WERI-Rb-1 (cell line): ENCODE measurements around the gene NME3.

ENCODE experiments used
- DNase-seq: peaks from one replicate; pipeline ENCODE4 v3.0.0-alpha.2; 2020
- H3K27ac ChIP-seq: fragments of 250-450 bp; sonication (Bioruptor Pico); 2 replicates; pipeline ENCODE4 v1.5.1; 2020; ENCODE audit warnings: mild to moderate bottlenecking, moderate library complexity
- H3K27me3 ChIP-seq: fragments of 250-450 bp; sonication (Bioruptor Pico); 2 replicates; pipeline ENCODE4 v1.5.1; 2021; ENCODE audit warnings: mild to moderate bottlenecking, low read depth, moderate library complexity; ENCODE audit not compliant: insufficient read depth, severe bottlenecking
- H3K36me3 ChIP-seq: fragments of 250-450 bp; sonication (Bioruptor Pico); 2 replicates; pipeline ENCODE4 v1.5.1; 2020; ENCODE audit warnings: mild to moderate bottlenecking, moderate library complexity
- H3K4me3 ChIP-seq: 2 replicates; pipeline ENCODE4 v1.5.1; 2011; ENCODE audit warnings: low read depth, mild to moderate bottlenecking, control low read depth, low read length
- H3K9me3 ChIP-seq: fragments of 250-450 bp; sonication (Bioruptor Pico); 2 replicates; pipeline ENCODE4 v1.5.1; 2021; ENCODE audit warnings: mild to moderate bottlenecking, moderate library complexity; ENCODE audit not compliant: severe bottlenecking
- TF ChIP-seq, protein P1 (sequence below): IDR thresholded peaks from 2 replicates; pipeline ENCODE4 v1.5.1; 2011; ENCODE audit warnings: low read depth, mild to moderate bottlenecking, control low read depth, inconsistent platforms, low read length

Gene NME3

DNA sequence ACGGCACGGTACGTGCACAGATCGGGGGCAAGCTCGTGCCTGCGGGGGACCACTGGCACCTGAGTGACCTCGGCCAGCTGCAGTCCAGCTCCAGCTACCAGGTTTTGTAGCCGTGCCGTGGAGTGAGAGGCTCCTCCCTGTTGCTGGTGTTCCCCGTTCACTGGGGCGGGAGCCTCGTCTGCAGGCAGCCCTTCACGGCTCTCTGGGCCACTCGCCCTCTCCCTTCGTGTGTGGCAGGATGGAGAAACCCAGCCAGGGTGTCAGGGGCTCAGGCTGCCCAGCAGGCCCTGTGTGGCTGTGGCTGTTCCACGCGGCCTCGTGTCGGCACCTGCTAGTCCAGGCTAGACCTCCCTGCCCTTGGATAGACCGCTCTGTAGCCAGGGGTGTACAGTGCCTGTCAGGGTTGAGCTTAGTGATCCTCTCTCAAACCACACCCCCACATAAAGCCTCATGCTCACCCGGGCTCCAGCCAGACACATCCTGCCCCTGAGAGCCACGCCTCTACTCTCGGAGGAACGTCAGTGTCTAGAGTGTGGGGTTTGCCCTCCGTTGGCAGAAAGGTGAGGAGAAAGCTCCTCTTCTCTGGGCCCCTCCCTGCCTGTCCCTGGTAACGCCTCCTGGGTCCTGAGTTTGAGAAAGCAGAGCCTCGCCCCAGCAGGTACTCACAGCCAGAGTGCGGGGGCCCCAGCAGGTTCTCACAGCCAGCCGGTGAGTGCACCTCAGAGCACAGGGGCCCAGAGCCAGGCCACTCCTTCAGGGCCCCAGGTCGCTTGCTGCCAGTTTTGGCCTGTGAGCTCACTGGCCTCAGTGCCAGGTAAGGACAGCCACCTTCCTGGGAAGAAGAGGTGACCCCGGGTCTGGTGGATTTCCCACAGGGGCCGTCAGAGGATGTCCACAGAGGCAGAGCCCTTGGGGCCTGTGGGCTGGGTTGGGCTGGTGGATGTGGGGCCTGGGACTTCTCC, 27.7 kb downstream of the NME3 start:
- TF ChIP-seq, protein P1, sequence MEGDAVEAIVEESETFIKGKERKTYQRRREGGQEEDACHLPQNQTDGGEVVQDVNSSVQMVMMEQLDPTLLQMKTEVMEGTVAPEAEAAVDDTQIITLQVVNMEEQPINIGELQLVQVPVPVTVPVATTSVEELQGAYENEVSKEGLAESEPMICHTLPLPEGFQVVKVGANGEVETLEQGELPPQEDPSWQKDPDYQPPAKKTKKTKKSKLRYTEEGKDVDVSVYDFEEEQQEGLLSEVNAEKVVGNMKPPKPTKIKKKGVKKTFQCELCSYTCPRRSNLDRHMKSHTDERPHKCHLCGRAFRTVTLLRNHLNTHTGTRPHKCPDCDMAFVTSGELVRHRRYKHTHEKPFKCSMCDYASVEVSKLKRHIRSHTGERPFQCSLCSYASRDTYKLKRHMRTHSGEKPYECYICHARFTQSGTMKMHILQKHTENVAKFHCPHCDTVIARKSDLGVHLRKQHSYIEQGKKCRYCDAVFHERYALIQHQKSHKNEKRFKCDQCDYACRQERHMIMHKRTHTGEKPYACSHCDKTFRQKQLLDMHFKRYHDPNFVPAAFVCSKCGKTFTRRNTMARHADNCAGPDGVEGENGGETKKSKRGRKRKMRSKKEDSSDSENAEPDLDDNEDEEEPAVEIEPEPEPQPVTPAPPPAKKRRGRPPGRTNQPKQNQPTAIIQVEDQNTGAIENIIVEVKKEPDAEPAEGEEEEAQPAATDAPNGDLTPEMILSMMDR, result no peak
- no peaks in the 10 kb centered on the region for H3K27me3 ChIP-seq
- H3K27ac ChIP-seq, result no peak overlapping the region
- H3K4me3 ChIP-seq, result no peak overlapping the region
- peaks cover 35% of the 10 kb centered on the region for H3K36me3 ChIP-seq
- no peaks in the 10 kb centered on the region for H3K9me3 ChIP-seq
- DNase-seq, result no peak

DNA sequence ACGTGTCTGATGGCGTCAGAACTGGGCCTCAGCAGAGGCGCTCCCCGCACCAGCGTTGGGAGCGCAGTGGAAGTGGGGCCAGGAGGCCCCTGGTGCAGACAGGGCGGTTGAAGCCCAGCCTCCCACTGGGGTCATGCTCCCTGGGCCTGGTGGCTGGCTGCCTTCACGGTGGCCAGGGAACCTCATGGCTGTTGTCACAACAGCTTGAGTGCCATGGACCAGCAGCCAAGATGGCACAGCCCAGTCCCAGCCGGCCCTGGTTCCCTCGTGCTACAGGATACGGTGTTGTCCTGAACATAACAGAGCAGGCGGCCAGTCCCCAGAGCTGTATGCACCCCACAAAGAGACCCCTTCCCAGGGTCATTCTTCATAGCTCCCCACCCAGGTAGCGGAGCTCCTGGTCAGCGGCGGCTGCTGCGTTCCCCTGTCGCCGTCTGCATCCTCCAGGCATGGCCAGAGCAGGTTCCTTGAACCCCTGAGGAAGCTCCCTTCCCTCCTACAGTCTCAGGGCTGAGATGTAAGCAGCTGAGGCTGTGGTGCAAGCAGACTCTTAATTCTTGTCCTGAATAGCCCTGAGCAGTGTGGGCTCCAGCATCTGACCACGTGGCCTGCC, 29.7 kb downstream of the NME3 start:
- Histone ChIP-seq H3K9me3 (no peaks in the 10 kb centered on the region), H3K36me3 (peaks cover 20% of the 10 kb centered on the region), H3K27me3 (no peaks in the 10 kb centered on the region), H3K27ac (no peak overlapping the region), H3K4me3 (no peak overlapping the region)
- TF ChIP-seq, protein P1, result no peak
- DNase-seq, result no peak

DNA sequence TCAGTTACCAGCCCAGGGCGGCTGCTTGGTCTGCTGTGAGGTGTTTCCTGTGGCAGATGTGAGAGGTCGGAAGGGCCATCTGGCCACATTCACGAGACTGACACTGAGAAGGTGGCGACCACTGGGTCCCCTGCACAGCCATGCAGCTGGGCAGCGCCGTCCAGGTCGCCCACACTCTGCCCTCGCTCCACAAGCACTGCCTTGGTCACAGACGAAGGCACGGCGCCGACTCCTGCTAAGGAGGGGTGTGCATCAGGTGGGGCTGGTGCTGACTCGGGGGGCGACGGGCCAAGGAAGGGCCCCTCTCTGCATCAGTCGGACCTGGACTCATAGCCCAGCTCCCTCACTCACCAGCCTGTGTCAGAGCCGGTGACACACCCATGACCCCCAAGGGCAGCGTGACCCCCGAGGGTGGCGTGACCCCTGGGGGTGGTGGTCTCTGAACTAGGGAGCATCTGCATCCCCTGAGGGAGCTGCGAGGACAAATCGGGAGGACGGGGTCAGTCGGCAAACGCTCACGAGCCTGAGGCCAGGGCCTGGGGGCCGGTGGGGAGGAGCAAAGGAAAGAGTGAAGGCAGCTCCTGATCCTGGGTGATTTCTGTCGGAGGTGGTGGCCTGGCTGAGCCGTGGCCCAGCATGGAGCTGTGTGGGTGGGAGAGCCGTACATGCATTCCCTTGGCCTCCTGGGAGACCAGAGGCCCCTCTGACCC, 30.4 kb downstream of the NME3 start:
- peaks cover 20% of the 10 kb centered on the region for H3K36me3 ChIP-seq
- DNase-seq, result no peak
- TF ChIP-seq, protein P1, result no peak

DNA sequence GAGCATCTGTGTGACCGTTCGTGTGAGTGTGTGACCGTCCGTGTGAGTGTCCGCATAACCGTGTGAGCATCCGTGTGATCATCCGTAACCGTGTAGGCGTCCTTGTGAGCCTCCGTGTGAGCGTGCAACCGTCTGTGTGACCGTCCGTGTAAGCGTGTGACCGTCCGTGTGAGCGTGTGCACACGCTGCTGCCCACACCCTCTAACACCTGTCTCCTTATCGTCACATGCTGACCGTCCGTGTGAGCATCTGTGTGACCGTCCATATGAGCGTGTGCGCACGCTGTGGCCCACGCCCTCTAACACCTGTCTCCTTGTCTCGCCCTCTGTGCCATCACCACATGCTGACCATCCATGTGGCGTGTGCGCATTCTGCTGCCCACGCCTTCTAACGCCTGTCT, 31.1 kb downstream of the NME3 start:
- Histone ChIP-seq H3K9me3 (no peaks in the 10 kb centered on the region), H3K27ac (no peak overlapping the region), H3K27me3 (no peaks in the 10 kb centered on the region), H3K36me3 (peaks cover 20% of the 10 kb centered on the region), H3K4me3 (no peak overlapping the region)
- TF ChIP-seq, protein P1, result no peak
- DNase-seq, result no peak

More for the DNA sequence above, 30.4 kb downstream of the NME3 start:
- Histone ChIP-seq H3K27me3 (no peaks in the 10 kb centered on the region), H3K9me3 (no peaks in the 10 kb centered on the region), H3K27ac (no peak overlapping the region), H3K4me3 (no peak overlapping the region)

DNA sequence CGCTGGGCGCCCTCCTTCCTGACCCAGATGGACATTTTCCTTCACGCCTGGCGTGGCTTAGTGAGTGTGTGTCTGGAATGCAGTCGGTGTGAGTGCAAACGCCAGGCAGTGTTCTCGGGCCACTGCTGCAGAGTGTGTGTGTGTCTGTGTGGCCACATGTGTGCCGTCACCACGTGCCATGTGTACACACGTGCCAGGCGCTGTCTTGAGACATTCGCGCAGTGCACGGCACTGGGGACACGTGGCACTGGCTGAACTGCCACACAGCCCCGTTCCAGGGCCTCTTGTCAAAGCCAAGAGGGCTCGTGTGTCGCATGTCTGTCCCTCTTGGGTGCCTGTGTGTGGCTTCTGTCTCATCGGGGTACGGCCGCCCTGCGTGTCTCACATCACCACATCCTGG, 36.5 kb downstream of the NME3 start:
- TF ChIP-seq, protein P1, result no peak
- no peak for DNase-seq
- Histone ChIP-seq H3K4me3 (no peak overlapping the region), H3K27me3 (no peaks in the 10 kb centered on the region), H3K36me3 (peaks cover 38% of the 10 kb centered on the region), H3K27ac (no peak overlapping the region), H3K9me3 (no peaks in the 10 kb centered on the region)
